ENCODE data around the gene ZNF527.

The ZNF527 gene

GRCh38 chr19:37412700-37413099 is 41.8 kb downstream of the ZNF527 start:
- no peaks in the 10 kb centered on the region for H3K27me3 ChIP-seq (ENCODE audit: insufficient read depth, low read depth)
- no peak overlapping the region for H3K4me3 ChIP-seq (IDR thresholded peaks at IDR 0.05; ENCODE audit: insufficient read depth, low read depth, low read length)
- no peak for TF ChIP-seq CTCF (conservative IDR thresholded peaks at IDR 0.05; ENCODE audit: low read depth, low read length)
- no peaks in the 10 kb centered on the region for H4K20me1 ChIP-seq (ENCODE audit: insufficient read depth)
- no peak overlapping the region for H3K27ac ChIP-seq
- H3K9ac ChIP-seq = no peak overlapping the region
- H3K4me2 ChIP-seq = no peak overlapping the region
- H3K36me3 ChIP-seq (ENCODE audit: insufficient read depth) = no peaks in the 10 kb centered on the region
- H3K79me2 ChIP-seq (ENCODE audit: insufficient read depth, low read depth) = no peaks in the 10 kb centered on the region
- no peaks in the 10 kb centered on the region for H3K4me1 ChIP-seq (ENCODE audit: low read depth, poor library complexity, severe bottlenecking)
- H2AFZ ChIP-seq (ENCODE audit: low read depth) = no peak overlapping the region

GRCh38 chr19:37413313-37414084 is 42.6 kb downstream of the ZNF527 start:
- Histone ChIP-seq H3K36me3 (ENCODE audit: insufficient read depth) (no peaks in the 10 kb centered on the region), H3K4me2 (no peak overlapping the region), H3K79me2 (ENCODE audit: insufficient read depth, low read depth) (no peaks in the 10 kb centered on the region), H3K9ac (no peak overlapping the region), H3K4me3 (IDR thresholded peaks at IDR 0.05; ENCODE audit: insufficient read depth, low read depth, low read length) (no peak overlapping the region), H2AFZ (ENCODE audit: low read depth) (no peak overlapping the region), H3K27me3 (ENCODE audit: insufficient read depth, low read depth) (no peaks in the 10 kb centered on the region), H3K27ac (no peak overlapping the region), H3K4me1 (ENCODE audit: low read depth, poor library complexity, severe bottlenecking) (no peaks in the 10 kb centered on the region), H4K20me1 (ENCODE audit: insufficient read depth) (no peaks in the 10 kb centered on the region)
- no peak for TF ChIP-seq CTCF (conservative IDR thresholded peaks at IDR 0.05; ENCODE audit: low read depth, low read length)
